GM18858 (cell line): ENCODE results near the gene DGCR8.

ENCODE experiments used
- ATAC-seq: cut with Tn5 transposase; IDR thresholded peaks from one replicate; pipeline ENCODE4 v1.9.1; 2021; ENCODE audit not compliant: unreplicated experiment

The DGCR8 gene

GRCh38 chr22:20052309-20053259 lies 27.5 kb upstream of the DGCR8 start:
- ATAC-seq = no peak

- ATAC-seq = no peak
These were observed 26.5 kb upstream of the DGCR8 start for GRCh38 chr22:20053407-20054033.

GRCh38 chr22:20054034-20054427 lies 26.0 kb upstream of the DGCR8 start:
- ATAC-seq = no peak

- ATAC-seq = no peak
These were observed 25.6 kb upstream of the DGCR8 start for GRCh38 chr22:20054485-20054884.

GRCh38 chr22:20055144-20055543 lies 24.9 kb upstream of the DGCR8 start:
- no peak for ATAC-seq

- ATAC-seq = no peak
These were observed 24.4 kb upstream of the DGCR8 start for GRCh38 chr22:20055654-20056053.

- ATAC-seq = no peak
These were observed 23.9 kb upstream of the DGCR8 start for GRCh38 chr22:20056161-20056560.

GRCh38 chr22:20056696-20057386 lies 23.2 kb upstream of the DGCR8 start:
- ATAC-seq = no peak

GRCh38 chr22:20057596-20058268 lies 22.3 kb upstream of the DGCR8 start:
- ATAC-seq = no peak

GRCh38 chr22:20058989-20059770 lies 20.9 kb upstream of the DGCR8 start:
- no peak for ATAC-seq

- ATAC-seq = no peak
These were observed 19.2 kb upstream of the DGCR8 start for GRCh38 chr22:20060700-20061480.

- ATAC-seq = no peak
These were observed 18.6 kb upstream of the DGCR8 start for GRCh38 chr22:20061481-20061861.

- ATAC-seq = no peak
These were observed 17.8 kb upstream of the DGCR8 start for GRCh38 chr22:20062043-20062765.

- no peak for ATAC-seq
These were observed 17.3 kb upstream of the DGCR8 start for GRCh38 chr22:20062766-20063083.

GRCh38 chr22:20063271-20064139 lies 16.5 kb upstream of the DGCR8 start:
- no peak for ATAC-seq

- ATAC-seq = no peak
These were observed 15.9 kb upstream of the DGCR8 start for GRCh38 chr22:20064140-20064480.

- no peak for ATAC-seq
These were observed 15.3 kb upstream of the DGCR8 start for GRCh38 chr22:20064545-20065262.
